Skeletal muscle satellite cell (primary cell): ENCODE data around the gene PMVK.

ENCODE experiments used
- H3K27me3 ChIP-seq: 2 replicates; pipeline ENCODE4 v1.7.0; 2013; ENCODE audit warnings: low read length; ENCODE audit not compliant: control insufficient read depth, insufficient read depth
- H3K36me3 ChIP-seq: 2 replicates; pipeline ENCODE4 v1.7.0; 2013; ENCODE audit warnings: mild to moderate bottlenecking, control low read depth, low read length; ENCODE audit not compliant: insufficient read depth
- H3K4me1 ChIP-seq: 2 replicates; pipeline ENCODE4 v1.7.0; 2013; ENCODE audit warnings: low read length; ENCODE audit not compliant: control insufficient read depth, insufficient read depth
- H3K4me2 ChIP-seq: 2 replicates; pipeline ENCODE4 v1.7.0; 2013; ENCODE audit warnings: mild to moderate bottlenecking, low read length
- H3K4me3 ChIP-seq: 2 replicates; pipeline ENCODE4 v1.7.0; 2013; ENCODE audit warnings: low read length
- H3K9ac ChIP-seq: 2 replicates; pipeline ENCODE4 v1.7.0; 2013; ENCODE audit warnings: mild to moderate bottlenecking, low read depth, low read length, moderate library complexity
- H3K9me3 ChIP-seq: replicated peaks from 2 replicates; pipeline ENCODE4 v1.7.0; 2013; ENCODE audit warnings: mild to moderate bottlenecking, control low read depth, low read length

PMVK gene

GRCh38 chr1:154955718-154956543, 19.4 kb upstream of the PMVK start, which contains the start of gene PBXIP1:
PBXIP1 (minus strand) TSS chr1:154956099; CDS start chr1:154953721, 2,378 bp downstream.
- H3K4me3 ChIP-seq = peak within 1 kb of the TSS; percentile 74
- peaks cover 39% of the 10 kb centered on the region for H3K4me1 ChIP-seq
- peak within 1 kb of the TSS; percentile 83 for H3K4me2 ChIP-seq

DNA sequence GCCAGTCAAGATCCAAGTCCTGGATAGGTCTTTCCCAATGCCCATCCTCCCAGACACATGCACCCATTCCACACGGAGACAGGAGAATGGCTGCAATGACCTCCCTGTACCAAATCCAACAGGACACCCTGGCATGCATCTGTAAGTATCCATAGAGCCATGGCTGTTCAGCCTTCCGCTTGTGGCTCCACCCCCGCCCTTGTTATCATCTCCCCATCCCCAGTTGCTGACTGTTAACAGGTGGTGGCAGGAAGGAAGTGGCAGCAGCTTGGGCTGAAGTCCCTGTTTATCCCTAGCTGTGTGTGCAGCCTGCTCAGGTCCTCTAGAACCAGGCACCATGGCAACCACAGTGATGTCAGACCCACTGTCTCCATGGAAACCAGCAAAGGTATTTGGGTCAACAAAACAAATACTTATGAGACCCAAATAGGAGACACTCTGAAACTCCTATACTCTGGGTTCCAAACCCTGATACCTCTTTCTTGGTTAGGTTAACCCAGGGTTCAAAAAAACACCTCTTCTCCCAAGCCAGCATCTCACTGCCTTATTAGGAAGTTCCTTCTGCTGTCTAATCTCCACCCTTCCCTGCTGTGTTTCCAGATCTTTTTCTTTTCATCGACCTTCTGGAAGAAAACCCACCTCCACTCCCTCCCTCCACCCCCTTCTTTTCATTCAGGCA, 18.7 kb upstream of the PMVK start:
- H3K27me3 ChIP-seq = no peaks in the 10 kb centered on the region
- H3K9me3 ChIP-seq = no peaks in the 10 kb centered on the region
- peak overlapping the region; percentile 83 for H3K4me2 ChIP-seq
- peaks cover 11% of the 10 kb centered on the region for H3K36me3 ChIP-seq
- H3K4me3 ChIP-seq = peak overlapping the region; percentile 74
- H3K9ac ChIP-seq = peak overlapping the region; percentile 73
- peaks cover 32% of the 10 kb centered on the region for H3K4me1 ChIP-seq

More at GRCh38 chr1:154955718-154956543, 19.4 kb upstream of the PMVK start, which contains the start of gene PBXIP1:
- Histone ChIP-seq H3K27me3 (no peaks in the 10 kb centered on the region), H3K9ac (peak within 1 kb of the TSS; percentile 73), H3K9me3 (no peaks in the 10 kb centered on the region), H3K36me3 (peaks cover 4% of the 10 kb centered on the region)

GRCh38 chr1:154954541-154954940, 18.0 kb upstream of the PMVK start:
- peak overlapping the region; percentile 74 for H3K4me3 ChIP-seq
- no peaks in the 10 kb centered on the region for H3K27me3 ChIP-seq
- peak overlapping the region; percentile 83 for H3K4me2 ChIP-seq
- no peaks in the 10 kb centered on the region for H3K9me3 ChIP-seq
- H3K4me1 ChIP-seq = peaks cover 32% of the 10 kb centered on the region
- peaks cover 11% of the 10 kb centered on the region for H3K36me3 ChIP-seq
- H3K9ac ChIP-seq = peak overlapping the region; percentile 73

- Histone ChIP-seq H3K4me3 (no peak overlapping the region), H3K9me3 (no peaks in the 10 kb centered on the region), H3K4me2 (no peak overlapping the region), H3K4me1 (peaks cover 32% of the 10 kb centered on the region), H3K27me3 (no peaks in the 10 kb centered on the region), H3K9ac (no peak overlapping the region), H3K36me3 (peaks cover 11% of the 10 kb centered on the region)
These were observed 17.1 kb upstream of the PMVK start for GRCh38 chr1:154953611-154954038.

DNA sequence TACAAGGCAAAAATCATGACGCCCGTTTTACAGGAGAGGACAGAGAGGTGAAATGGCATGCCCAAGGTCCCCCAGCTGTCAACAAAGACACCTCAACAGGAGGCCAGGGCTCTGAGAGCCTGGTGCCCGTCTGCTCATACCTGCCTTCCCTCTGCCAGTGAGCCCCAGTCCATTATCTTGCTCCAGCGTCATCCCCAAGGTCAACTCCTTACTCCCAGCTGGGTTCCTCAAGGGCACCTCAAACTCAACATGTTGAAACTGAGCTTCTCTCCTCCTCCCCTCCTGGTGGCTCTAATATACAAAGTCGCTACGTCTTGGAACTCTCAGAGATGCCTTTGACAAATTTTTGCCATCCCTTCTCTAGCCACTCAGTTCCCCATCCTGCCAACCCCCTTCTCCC, 16.1 kb upstream of the PMVK start:
- Histone ChIP-seq H3K4me3 (no peak overlapping the region), H3K9ac (no peak overlapping the region)

GRCh38 chr1:154951901-154952657, 15.6 kb upstream of the PMVK start:
- Histone ChIP-seq H3K9me3 (no peaks in the 10 kb centered on the region), H3K4me3 (no peak overlapping the region), H3K9ac (no peak overlapping the region), H3K27me3 (no peaks in the 10 kb centered on the region), H3K4me1 (peaks cover 25% of the 10 kb centered on the region), H3K36me3 (peaks cover 11% of the 10 kb centered on the region), H3K4me2 (no peak overlapping the region)

More for the DNA sequence above, 16.1 kb upstream of the PMVK start:
- Histone ChIP-seq H3K9me3 (no peaks in the 10 kb centered on the region), H3K4me1 (peaks cover 31% of the 10 kb centered on the region), H3K4me2 (no peak overlapping the region), H3K27me3 (no peaks in the 10 kb centered on the region), H3K36me3 (peaks cover 11% of the 10 kb centered on the region)

- Histone ChIP-seq H3K4me1 (peaks cover 3% of the 10 kb centered on the region), H3K27me3 (no peaks in the 10 kb centered on the region), H3K9ac (no peak overlapping the region), H3K9me3 (no peaks in the 10 kb centered on the region), H3K36me3 (peaks cover 11% of the 10 kb centered on the region), H3K4me2 (no peak overlapping the region), H3K4me3 (no peak overlapping the region)
These were observed 11.6 kb upstream of the PMVK start for GRCh38 chr1:154948079-154948478.

DNA sequence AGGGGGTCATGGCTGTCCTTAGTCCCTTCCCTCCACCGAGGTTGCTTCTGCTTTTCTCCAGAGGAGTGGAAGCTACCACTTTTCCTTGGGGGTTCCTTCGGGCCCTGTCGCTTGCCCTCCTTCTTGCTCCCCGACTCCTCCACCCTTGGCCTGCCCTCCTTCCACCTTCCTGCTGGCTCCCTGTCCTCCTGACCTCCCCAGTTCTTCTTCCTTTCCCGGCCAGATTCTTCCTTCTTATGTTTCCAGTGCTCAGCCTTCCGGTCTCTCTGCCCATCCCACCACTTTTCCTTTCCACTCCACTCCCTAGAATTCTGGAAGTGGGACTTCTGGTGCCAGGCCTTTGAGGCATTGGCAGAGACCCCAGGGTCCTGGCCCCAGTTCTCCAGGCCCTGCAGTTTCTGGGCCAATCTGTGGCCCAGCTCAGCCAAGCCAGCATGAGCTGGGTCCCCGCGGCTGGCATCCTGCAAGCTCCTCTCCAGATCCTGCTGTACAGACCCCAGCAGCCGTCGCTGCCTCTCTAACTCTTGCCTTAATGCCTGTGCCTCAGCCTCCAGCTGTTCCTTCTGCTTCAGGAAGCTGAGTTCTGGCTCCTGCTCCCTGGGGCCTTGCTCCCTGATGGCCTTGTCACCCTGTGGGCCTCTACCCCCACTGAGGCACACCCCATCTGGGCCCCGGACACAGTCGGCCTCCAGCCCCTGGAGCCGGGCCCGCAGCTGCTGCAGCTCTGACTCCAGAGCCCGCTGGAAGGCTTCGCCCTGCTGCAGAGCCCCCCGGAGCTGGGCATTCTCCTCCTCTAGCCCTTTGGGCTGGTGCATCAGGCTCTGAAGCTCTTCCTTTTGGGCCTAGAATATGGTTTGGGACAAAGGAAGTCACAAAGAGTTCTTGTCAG, 9.7 kb upstream of the PMVK start:
- H3K4me3 ChIP-seq = no peak overlapping the region
- H3K4me1 ChIP-seq = no peaks in the 10 kb centered on the region
- peaks cover 9% of the 10 kb centered on the region for H3K36me3 ChIP-seq
- H3K9me3 ChIP-seq = no peaks in the 10 kb centered on the region
- H3K27me3 ChIP-seq = no peaks in the 10 kb centered on the region
- H3K4me2 ChIP-seq = no peak overlapping the region
- no peak overlapping the region for H3K9ac ChIP-seq

GRCh38 chr1:154945160-154945961, 8.8 kb upstream of the PMVK start:
- H3K4me3 ChIP-seq = no peak overlapping the region
- H3K4me2 ChIP-seq = no peak overlapping the region
- H3K9me3 ChIP-seq = no peaks in the 10 kb centered on the region
- H3K4me1 ChIP-seq = no peaks in the 10 kb centered on the region
- H3K36me3 ChIP-seq = peaks cover under 1% of the 10 kb centered on the region
- H3K9ac ChIP-seq = no peak overlapping the region
- H3K27me3 ChIP-seq = no peaks in the 10 kb centered on the region
